Measurements from ENCODE around the gene PRKAR1A. TPM values are rescaled to one million over a fixed set of nuclear protein-coding genes. Genes with fewer than 3 reads are reported as not detected.

PRKAR1A gene
- total and polyA plus RNA-seq, 8 donors = 22.6 to 323 (median 80.3) TPM

DNA sequence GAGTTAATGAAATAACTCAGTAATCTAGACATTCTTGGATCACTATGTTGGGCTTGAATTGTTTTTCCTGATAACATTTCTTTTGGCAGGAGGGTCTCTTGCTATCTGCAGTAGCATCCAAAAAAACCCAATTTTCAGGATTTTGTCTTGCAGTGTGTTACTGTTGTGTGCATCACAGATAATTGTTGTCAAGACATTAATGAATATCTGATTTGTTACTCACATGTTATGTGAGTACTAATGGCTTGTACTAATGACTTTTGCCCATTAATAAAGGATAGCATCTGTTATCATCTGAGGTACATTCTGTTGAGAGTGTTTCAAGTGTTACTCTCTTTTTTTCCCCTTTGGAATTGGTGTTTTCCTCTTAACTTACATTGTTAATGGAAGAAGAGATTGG, 10.0 kb downstream of the PRKAR1A start:
- intact Hi-C loops (cut with DNase I; ENCODE audit: low total_unique reads) = no loop called here
- Histone ChIP-seq H3K9me3 (no peaks in the 10 kb centered on the region), H3K27ac (no peak overlapping the region), H3K4me1 (peaks cover 12 to 75% (median 34%) of the 10 kb centered on the region in 4 donors), H3K4me3 (no peak overlapping the region), H3K36me3 (peaks cover 39 to 90% (median 79%) of the 10 kb centered on the region in 4 donors), H3K27me3 (no peaks in the 10 kb centered on the region)
- TF ChIP-seq POLR2A (IDR thresholded peaks at IDR 0.05) (no peak), EP300 (IDR thresholded peaks at IDR 0.05) (no peak), POLR2AphosphoS5 (IDR thresholded peaks at IDR 0.05) (no peak)
- TF ChIP-seq, protein P1, sequence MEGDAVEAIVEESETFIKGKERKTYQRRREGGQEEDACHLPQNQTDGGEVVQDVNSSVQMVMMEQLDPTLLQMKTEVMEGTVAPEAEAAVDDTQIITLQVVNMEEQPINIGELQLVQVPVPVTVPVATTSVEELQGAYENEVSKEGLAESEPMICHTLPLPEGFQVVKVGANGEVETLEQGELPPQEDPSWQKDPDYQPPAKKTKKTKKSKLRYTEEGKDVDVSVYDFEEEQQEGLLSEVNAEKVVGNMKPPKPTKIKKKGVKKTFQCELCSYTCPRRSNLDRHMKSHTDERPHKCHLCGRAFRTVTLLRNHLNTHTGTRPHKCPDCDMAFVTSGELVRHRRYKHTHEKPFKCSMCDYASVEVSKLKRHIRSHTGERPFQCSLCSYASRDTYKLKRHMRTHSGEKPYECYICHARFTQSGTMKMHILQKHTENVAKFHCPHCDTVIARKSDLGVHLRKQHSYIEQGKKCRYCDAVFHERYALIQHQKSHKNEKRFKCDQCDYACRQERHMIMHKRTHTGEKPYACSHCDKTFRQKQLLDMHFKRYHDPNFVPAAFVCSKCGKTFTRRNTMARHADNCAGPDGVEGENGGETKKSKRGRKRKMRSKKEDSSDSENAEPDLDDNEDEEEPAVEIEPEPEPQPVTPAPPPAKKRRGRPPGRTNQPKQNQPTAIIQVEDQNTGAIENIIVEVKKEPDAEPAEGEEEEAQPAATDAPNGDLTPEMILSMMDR (IDR thresholded peaks at IDR 0.05) = no peak
- no peak for DNase-seq

DNA sequence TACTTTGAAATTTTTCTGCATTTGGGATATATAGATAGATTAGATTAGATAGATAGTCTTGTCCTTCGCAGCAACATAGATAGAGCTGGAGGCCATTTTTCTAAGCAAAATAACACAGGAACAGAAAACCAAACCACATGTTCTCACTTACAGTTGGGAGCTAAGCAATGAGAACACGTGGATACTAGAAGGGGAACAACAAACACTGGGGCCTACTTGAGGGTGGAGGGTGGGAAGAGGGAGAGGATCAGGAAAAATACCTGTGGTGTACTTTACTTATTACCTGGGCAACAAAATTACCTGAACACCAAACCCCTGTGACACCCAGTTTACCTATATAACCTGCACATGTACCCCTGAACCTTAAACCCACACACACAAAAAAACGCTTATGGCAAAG, 14.3 kb downstream of the PRKAR1A start:
- Histone ChIP-seq H3K4me1 (peaks cover 13 to 49% (median 24%) of the 10 kb centered on the region in 4 donors), H3K27ac (peak overlapping the region in 4 of 5 donors; percentile 36 to 64 (median 52)), H3K4me3 (no peak overlapping the region), H3K9me3 (no peaks in the 10 kb centered on the region), H3K27me3 (no peaks in the 10 kb centered on the region), H3K36me3 (peaks cover 52 to 96% (median 93%) of the 10 kb centered on the region in 4 donors)
- DNase-seq = no peak
- TF ChIP-seq POLR2A (IDR thresholded peaks at IDR 0.05) = no peak
- TF ChIP-seq POLR2AphosphoS5 (IDR thresholded peaks at IDR 0.05) = no peak
- no peak for TF ChIP-seq EP300 (IDR thresholded peaks at IDR 0.05)
- TF ChIP-seq, protein P1 (IDR thresholded peaks at IDR 0.05) = no peak
- WGBS, 5 donors = 45 to 63% (median 53%) methylated on average over 3 of the region's 3 CpGs
- intact Hi-C loops (cut with DNase I; ENCODE audit: low total_unique reads) = no loop called here

DNA sequence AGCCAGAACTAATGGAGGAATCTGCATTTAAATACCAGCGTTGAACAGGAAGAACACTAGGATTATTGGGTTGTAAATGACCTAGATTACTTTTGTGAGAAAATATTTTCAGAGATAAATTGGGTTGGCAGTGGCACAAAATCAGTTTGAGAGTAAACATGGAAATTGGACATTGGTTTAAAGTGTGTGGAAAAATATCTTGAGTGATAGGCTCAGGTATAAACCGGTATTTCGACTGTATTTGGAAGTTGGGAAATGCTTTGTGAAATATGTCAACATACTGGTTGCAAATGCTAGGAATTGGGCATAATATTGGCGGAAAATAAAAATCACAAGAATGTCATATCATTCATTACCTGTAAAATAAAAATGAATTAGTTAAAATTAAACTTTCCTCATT, 15.1 kb downstream of the PRKAR1A start:
- intact Hi-C loops (cut with DNase I; ENCODE audit: low total_unique reads) = no loop called here
- WGBS, 5 donors = 35 to 60% (median 46%) methylated on average over 4 of the region's 4 CpGs
- H3K27ac ChIP-seq = peak overlapping the region in 4 of 5 donors; percentile 36 to 64 (median 52)

DNA sequence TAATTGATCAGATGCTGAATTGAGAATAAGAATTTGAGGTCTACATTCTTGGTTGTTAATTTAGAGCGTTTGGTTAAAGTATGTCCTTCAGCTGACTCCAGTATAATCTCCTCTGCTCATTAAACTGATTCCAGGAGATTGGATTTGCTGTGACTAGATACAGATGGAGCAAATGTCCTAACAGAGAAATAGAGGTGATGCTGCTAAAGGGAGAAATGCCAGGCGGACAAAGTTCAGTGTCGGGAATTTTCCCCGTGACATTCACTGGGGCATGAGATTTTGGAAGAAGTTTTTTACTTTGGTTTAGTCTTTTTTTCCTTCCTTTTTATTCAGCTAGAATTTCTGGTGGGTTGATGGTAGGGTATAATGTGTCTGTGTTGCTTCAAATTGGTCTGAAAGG, 19.0 kb downstream of the PRKAR1A start:
- no peak for DNase-seq
- H3K36me3 ChIP-seq = peaks cover 48 to 98% (median 90%) of the 10 kb centered on the region in 4 donors
- TF ChIP-seq POLR2AphosphoS5 (IDR thresholded peaks at IDR 0.05) (no peak), POLR2A (IDR thresholded peaks at IDR 0.05) (no peak), EP300 (IDR thresholded peaks at IDR 0.05) (no peak)
- TF ChIP-seq, protein P1 (IDR thresholded peaks at IDR 0.05) = no peak
- no peaks in the 10 kb centered on the region for H3K27me3 ChIP-seq
- no peaks in the 10 kb centered on the region for H3K9me3 ChIP-seq
- H3K4me3 ChIP-seq = no peak overlapping the region
- H3K4me1 ChIP-seq = peaks cover 4 to 30% (median 17%) of the 10 kb centered on the region in 4 donors
- intact Hi-C loops (cut with DNase I; ENCODE audit: low total_unique reads) = loop anchor here (10.0 kb wide), 1 partner anchor 234 kb away; no protein-coding TSS in a partner anchor
- WGBS, 5 donors = 80 to 86% (median 84%) methylated on average over 4 of the region's 4 CpGs
- no peak overlapping the region for H3K27ac ChIP-seq

More for the DNA sequence above, 15.1 kb downstream of the PRKAR1A start:
- Histone ChIP-seq H3K4me3 (no peak overlapping the region), H3K9me3 (no peaks in the 10 kb centered on the region), H3K36me3 (peaks cover 53 to 100% (median 99%) of the 10 kb centered on the region in 4 donors), H3K4me1 (peaks cover 8 to 42% (median 20%) of the 10 kb centered on the region in 4 donors), H3K27me3 (no peaks in the 10 kb centered on the region)
- DNase-seq = no peak
- TF ChIP-seq, protein P1 (IDR thresholded peaks at IDR 0.05) = no peak
- TF ChIP-seq POLR2AphosphoS5 (IDR thresholded peaks at IDR 0.05) = peak in 2 of 3 donors; percentile 8 to 56
- no peak for TF ChIP-seq EP300 (IDR thresholded peaks at IDR 0.05)
- TF ChIP-seq POLR2A (IDR thresholded peaks at IDR 0.05) = no peak

Measured in stomach (tissue), 9 donors.